HFF-Myc (cell line): ENCODE data around the gene XIRP1.

Experiments used
- DNase-seq: peaks from one replicate; pipeline ENCODE4 v3.0.0-alpha.2; 2011; ENCODE audit warnings: low read depth; ENCODE audit errors: extremely low read depth
- H3K4me3 ChIP-seq: replicated peaks from 2 replicates; pipeline ENCODE4 v1.5.1; 2011; ENCODE audit warnings: low read depth, mild to moderate bottlenecking, control low read depth, low read length
- TF ChIP-seq, protein P1 (sequence below): IDR thresholded peaks from 2 replicates; pipeline ENCODE4 v1.5.1; 2012; ENCODE audit warnings: mild to moderate bottlenecking, low read depth, low read length, control low read depth; ENCODE audit errors: missing control alignments

Gene XIRP1

DNA sequence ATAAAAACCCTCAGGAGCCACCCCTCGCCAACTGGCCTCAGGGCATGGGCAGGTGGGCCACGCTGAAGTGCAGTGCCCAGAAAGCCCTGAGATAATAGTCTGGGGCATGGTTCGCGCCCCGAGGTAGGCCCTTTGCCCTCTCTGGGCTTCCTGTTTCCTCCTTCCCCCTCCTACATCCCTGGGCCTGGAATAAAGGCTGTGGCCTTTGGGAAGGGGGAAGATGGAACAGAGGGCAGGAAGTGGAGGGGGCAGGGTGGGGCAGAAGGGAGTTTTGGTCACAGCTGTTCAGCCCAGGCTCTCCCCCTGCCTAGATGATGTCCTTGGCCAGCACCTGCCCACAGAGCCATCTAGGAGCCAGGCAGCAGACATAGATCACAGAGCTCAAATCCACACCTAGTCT lies 50.3 kb downstream of the XIRP1 start:
- no peak overlapping the region for H3K4me3 ChIP-seq
- no peak for DNase-seq
- TF ChIP-seq, protein P1, sequence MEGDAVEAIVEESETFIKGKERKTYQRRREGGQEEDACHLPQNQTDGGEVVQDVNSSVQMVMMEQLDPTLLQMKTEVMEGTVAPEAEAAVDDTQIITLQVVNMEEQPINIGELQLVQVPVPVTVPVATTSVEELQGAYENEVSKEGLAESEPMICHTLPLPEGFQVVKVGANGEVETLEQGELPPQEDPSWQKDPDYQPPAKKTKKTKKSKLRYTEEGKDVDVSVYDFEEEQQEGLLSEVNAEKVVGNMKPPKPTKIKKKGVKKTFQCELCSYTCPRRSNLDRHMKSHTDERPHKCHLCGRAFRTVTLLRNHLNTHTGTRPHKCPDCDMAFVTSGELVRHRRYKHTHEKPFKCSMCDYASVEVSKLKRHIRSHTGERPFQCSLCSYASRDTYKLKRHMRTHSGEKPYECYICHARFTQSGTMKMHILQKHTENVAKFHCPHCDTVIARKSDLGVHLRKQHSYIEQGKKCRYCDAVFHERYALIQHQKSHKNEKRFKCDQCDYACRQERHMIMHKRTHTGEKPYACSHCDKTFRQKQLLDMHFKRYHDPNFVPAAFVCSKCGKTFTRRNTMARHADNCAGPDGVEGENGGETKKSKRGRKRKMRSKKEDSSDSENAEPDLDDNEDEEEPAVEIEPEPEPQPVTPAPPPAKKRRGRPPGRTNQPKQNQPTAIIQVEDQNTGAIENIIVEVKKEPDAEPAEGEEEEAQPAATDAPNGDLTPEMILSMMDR = no peak

GRCh38 chr3:39141171-39141995 lies 51.0 kb downstream of the XIRP1 start:
- no peak for DNase-seq
- H3K4me3 ChIP-seq = no peak overlapping the region
- TF ChIP-seq, protein P1 = no peak

GRCh38 chr3:39140341-39140971 lies 51.9 kb downstream of the XIRP1 start:
- TF ChIP-seq, protein P1 = no peak

GRCh38 chr3:39139442-39139841 lies 53.0 kb downstream of the XIRP1 start:
- DNase-seq = no peak
- TF ChIP-seq, protein P1 = no peak
- H3K4me3 ChIP-seq = no peak overlapping the region

More at GRCh38 chr3:39140341-39140971, 51.9 kb downstream of the XIRP1 start:
- DNase-seq = no peak
- H3K4me3 ChIP-seq = no peak overlapping the region

DNA sequence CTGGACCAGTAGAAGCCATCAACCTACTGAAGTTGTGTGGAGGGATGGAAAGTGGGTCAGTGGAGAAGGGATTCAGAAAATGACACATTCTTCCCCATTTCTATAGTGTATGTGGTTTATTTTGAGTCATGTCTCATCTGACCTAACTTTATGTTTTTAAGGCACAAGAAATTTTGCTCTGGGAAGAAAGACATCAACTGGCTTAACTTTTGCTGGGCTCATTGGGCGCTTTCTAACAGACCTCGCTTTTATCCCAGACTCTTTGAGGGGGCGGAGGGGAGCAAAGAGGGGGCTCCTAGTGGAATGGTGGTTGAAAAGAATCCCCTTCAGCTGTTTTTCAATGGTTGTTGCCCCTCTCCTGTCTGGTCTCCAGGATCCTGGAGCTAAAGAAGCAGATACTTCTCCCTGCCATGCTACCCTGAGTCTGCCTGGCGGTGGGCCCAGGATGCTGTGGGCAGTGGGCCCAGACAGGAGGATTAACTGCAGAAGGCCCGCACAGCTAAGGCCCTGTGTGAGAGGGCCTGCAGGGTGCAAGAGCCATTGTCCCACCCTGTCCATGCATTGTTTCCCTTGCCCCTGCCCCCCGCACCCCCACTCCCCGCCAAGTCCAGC lies 53.5 kb downstream of the XIRP1 start:
- no peak for DNase-seq
- no peak overlapping the region for H3K4me3 ChIP-seq
- TF ChIP-seq, protein P1 = no peak

- TF ChIP-seq, protein P1 = no peak
- H3K4me3 ChIP-seq = no peak overlapping the region
- DNase-seq = no peak
These were observed 54.2 kb downstream of the XIRP1 start for GRCh38 chr3:39137991-39138803.
